CD1c-positive myeloid dendritic cell (primary cell): ENCODE measurements around the gene CCDC57.

Experiments
- DNase-seq: peaks from one replicate; pipeline ENCODE4 v3.0.0-alpha.2; 2016; ENCODE audit errors: extremely low spot score

The CCDC57 gene

DNA sequence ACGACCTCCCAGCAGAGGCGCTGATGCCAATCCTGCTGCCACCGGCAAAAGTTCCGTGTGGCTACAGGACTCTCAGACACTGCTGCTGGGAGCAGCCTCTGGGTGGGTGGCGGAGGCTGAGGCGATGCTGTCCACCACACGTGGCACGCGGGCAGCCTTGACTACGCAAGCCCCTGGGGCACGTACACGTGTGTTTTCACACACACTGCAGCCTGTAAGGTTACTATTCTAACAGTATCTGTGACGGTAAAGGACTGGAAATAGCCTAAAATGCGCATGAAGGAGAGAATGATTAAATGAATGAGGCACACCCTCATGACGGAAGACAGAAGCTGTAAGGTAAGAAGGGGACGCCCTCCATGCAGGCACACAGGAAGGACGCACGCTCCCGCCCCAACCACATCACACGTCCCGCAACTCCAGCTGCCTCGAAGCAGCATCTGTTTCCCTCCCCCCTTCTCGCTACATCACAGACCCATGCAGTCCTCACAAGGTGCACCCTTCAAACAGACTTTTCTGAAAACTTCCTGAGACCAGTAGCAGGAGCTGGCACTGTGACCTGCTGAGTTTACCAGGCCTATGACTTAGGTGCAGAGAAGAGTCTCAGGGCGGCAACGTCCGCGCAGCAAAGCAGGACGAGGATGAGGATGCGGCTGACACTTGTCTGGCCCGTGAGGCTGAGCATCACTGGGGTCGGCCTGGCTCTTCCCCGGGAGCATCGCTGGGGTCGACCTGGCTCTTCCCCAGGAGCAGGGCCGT lies 85.9 kb downstream of the CCDC57 start:
- peak; percentile 31 for DNase-seq

DNA sequence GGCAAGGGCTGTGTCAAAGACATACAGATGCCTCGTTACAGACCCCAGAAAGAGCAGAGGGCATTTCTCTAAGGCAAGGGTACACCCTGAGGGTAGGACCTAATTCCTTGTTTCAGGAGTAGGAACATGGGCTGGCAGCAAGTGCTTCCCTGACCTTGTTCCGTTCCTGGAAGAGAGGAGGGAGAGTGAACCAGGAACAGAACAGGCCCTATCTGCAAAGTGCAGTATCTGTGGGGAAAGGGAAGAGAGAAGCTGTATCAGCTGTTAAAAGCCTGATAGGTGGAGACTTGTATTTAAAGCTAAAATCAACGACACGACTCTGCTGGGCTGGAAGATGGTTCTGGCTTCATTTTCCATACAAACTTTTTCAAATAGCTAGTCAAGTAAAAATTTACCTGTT lies 88.5 kb downstream of the CCDC57 start:
- no peak for DNase-seq

DNA sequence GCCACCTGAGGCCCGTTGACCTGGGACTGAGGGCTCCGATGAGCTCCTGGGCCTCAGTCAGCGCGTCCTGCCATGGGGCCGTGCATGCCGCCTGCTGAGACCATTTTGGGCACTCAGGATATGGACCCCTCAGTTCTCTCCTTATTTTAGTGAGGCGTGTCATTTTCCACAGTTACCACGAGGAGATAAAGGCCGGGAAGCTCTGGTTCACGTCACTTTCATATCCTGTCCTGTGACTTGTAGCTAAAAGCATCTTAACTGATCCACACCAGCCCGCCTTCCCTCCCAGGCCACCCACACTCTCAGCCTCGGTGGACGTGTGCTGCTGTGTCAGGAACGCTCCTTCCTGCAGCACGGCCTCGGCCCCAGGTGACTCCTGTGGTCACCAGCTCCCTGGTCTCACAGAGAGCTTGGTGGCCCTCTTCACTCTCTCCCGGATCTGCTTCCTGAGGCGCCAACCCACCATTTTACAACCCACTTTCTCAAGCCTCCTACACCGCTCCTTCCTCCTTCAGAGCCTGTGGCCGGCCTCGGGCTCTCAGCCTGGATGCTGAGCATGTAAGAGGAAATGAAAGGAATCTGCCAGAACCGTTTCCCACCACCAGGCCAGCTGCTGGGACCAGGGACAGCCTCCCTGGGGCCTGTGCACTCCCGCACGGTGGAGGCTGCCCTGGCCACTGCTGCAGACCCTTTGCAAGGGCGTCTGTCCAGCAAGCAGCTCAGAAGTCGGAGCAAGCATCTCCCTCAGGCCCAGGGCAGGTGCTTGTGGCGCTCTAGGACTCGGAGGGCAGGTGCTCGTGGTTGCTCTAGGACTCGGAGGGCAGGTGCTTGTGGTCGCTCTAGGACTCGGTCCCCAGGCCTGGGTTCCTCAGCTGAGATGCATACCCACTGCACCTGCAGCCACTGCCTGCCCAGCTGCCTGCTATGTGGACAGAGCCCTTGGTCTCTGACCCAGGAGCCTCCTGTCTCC lies 90.7 kb downstream of the CCDC57 start:
- DNase-seq: peak; percentile 53

DNA sequence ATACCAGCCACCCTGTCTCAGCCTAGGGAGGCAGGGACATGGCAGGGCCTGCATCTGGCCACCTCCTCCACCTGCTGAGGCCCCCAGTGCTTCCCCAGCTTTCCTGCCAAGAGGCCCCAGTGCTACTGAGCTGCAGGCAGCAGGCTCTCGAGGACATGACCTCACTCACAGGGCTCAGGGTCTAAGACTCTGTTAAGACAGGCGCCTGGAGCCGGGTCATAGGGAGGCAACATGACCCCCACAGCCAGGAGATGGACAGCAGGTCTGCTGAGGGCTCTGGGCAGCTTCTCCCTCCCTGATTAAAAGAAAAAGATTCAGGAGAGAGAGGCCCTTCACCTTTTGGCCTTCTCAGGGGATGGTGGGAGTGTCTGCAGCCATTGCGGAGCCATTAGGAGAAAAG lies 91.4 kb downstream of the CCDC57 start:
- no peak for DNase-seq

DNA sequence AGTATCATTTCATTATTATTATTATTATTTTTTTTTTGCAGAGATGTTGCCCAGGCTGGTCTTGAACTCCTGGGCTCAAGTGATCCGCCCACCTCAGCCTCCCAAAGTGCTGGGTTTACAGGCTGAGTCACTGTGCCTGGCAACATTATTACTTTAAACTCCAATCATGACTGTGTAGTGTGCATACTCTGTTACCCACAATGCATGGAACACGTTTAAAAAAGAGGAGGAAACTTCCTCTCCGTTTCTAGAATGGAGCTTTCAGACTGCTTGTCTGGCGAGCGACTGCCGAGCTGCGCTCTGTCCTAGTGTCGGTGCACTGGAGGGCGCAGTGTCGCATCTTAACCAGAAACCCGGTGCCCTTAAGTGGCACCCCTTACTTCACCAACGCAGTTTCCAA lies 92.5 kb downstream of the CCDC57 start:
- DNase-seq: peak; percentile 23

DNA sequence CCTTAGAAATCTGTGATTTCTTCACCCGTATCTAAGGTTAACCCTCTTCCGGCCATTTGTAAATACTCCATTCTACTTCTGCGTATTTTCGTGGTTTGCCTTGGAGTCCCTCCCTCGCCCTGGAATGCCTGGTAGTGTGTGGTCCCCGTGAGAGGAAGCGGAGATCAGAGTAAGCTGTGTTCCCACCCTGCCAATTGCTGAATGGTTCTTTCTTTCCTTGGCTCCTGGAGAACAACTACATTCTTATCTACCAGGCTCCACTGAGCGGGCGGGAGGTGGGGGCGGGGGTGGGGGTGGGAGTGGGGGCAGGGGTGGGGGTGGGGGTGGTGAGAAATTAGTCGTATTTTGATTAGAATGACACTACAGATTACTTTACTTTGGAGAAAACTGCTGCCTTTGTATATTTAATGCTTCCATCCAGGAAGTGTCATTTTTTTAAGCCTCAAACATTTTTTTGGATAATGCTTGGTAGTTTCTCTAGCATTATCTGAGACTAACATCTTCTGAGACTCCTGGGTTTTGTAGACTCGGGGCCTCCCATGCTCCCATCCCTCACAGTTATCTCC lies 93.7 kb downstream of the CCDC57 start:
- no peak for DNase-seq

DNA sequence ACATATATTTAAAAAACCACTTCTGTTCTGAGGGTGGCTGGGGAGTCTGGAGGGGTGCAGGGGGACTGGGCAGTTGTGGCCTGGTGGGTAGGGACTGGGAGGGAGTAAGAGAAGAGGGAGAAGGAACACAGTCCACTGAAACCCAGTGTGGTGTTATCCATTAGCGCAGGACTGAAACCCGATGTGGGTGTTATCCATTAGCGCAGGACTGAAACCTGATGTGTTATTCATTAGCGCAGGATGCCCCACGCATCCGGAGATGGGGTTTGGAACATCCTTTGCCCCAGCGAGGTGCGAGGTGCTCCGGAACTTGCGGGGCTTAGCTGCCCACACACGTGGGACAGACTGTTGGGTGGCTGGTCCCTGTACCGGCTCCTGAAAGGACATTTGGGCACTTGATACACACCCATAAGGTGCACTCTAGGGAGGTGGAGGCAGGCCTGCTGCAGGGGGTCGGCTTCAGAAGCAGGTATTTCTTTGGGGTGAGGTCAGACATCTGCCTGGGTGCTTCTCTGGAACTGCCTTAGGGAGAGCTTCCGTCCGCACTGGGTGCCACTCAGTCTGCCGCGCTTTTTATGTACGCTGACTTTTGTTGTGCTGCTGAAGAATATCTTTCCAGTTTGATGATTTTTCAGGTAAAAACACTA lies 94.4 kb downstream of the CCDC57 start:
- no peak for DNase-seq

DNA sequence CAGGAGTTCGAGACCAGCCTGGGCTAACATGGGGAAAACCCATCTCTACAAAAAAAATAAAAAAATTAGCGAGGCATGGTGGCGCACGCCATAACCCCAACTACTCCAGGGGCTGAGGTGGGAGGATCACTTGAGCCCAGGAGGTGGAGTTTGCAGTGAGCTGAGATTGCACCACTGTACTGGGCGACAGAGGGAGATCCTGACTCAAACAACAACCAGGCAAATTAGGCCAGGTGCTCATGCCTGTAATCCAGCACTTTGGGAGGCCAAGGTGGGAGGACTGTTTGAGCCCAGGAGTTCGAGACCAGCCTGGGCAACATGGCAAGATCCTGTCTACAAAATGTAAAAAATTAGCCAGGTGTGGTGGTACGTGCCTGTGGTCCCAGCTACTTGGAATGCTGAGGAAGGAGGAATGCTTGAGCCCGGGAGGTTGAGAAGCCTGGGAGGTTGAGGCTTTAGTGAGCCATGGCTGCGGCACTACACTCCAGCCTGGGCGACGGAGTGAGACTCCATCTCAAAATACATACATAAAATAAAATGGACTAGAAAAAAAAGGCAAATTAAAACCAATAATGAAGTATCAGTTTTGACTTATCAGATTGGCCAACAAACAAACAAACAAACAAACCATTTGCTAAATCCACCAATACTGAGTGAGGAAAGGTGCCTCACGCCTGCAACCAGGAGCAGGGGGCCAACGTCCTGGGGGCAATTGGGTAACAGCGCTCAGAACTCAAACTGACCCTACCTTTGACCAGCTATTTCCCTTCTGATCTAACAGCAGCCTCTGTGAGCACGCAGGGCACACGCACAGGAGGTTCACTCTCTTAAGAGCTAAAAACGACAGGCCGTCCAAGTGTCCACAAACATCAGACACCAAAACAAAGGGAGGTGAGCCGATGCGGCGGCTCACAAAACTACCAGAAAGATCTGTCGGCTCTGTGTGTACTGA lies 95.2 kb downstream of the CCDC57 start:
- DNase-seq: no peak

DNA sequence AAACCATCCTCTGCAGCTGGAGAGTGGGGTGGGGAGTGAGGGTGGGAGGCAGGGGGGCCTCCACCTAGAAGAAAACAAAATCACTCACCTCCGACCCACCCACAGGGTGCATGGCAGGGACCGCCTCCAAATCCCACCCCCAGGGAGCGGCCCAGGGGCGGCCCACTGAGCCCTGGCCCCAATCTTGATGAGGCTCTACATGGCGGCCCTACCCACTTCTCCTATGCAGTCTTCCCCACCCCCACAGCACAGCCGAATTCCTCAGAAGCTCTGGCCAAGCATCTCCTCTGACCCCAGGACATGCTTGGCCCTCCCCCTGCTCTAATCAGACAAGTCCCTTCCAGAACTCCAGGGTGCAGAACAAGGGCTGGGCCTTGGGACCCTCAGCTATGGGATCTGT lies 96.4 kb downstream of the CCDC57 start:
- DNase-seq: no peak

DNA sequence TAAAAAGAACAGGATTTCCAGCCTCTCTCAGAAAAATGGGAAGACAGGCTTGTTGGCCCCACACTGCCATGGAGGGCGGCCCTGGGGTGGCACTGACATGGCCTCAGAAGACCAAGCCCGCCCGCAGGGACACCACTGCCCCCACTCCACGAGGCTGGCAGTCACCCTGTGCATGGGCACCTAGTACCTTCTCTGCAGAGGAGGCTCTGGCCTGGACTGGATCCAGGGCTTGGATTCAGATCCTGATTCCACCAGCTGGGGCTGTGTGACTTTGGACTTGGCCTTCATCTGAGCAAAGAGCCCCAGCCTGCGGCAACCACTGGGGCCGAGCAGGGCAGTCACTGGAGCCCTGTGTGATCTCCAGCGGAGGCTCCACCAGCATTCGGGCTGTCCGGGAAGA lies 97.8 kb downstream of the CCDC57 start:
- no peak for DNase-seq

DNA sequence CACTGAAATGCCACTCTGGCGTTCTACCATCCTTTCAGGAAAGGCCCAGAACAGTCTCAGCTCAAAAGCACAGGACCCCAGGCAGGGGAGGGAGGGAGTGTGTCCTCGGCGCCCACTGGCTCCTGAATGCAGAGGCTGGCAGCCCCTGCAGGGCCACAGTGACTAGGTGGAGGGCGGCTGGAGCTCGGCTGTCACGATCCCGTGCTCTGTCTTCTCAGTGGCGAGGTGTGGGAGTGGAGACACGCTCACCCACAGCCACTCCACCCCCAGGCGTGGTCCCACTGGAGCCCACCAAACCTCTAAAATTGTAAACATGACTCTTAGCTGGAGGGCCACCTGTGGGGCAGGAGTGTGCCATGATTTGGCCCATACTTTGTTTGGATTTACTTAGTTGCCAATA lies 98.2 kb downstream of the CCDC57 start:
- no peak for DNase-seq

DNA sequence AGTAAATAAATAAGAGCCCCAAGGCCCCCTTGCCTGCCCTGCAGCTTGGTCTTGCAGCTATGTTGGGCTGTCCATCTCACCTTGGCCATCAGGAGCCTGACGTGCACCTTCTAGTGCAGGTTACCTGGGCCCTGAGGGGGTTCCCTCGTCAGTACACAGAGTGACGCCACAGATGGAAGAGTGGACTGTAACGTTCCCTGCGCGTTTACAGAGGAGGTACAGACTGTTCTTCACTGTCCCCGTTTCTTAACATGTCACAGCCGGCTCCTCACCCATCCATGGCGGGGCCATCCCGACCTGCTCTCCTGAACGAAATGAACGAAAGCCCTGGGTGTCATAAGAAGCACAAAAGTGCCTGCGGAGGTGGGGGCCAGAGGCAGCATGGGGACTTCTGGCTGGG lies 98.7 kb downstream of the CCDC57 start:
- DNase-seq: no peak

DNA sequence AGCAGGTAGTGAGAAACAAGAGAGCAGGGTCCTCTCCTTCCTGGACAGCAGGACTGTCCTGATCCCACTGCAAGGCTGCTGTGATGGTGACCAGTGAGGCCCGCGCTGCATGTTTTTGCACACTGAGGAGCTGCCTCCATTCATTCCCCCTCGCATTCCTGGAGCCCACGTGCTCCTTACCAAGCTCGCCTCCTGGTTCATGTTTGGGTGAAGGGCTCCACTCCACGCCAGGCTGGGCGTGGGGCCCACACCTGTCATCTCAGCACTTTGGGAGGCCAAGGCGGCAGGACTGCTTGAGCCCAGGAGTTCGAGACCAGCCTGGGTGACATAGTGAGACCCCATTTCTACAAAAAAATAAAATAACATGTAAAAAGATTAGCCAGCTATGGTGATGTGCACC lies 99.2 kb downstream of the CCDC57 start:
- no peak for DNase-seq

DNA sequence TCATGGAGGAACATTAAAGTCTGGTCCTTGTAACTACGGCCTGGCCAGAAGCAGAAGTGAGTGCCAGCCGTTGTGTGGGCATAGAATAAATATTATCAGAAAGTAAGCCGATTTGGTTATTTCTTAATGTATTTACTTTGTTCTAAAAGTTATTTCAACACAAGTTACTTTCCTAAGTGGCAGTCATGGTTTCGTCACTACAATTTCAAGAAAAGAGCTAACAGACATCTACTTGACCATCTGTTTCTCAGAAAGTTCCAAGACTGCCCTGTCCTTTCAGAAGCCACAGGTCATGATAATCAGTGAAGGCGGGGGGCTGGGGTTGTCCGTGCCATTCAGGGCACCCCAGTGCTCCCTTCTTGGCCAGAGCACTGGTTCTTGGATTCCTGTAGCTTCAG lies 99.7 kb downstream of the CCDC57 start:
- no peak for DNase-seq

DNA sequence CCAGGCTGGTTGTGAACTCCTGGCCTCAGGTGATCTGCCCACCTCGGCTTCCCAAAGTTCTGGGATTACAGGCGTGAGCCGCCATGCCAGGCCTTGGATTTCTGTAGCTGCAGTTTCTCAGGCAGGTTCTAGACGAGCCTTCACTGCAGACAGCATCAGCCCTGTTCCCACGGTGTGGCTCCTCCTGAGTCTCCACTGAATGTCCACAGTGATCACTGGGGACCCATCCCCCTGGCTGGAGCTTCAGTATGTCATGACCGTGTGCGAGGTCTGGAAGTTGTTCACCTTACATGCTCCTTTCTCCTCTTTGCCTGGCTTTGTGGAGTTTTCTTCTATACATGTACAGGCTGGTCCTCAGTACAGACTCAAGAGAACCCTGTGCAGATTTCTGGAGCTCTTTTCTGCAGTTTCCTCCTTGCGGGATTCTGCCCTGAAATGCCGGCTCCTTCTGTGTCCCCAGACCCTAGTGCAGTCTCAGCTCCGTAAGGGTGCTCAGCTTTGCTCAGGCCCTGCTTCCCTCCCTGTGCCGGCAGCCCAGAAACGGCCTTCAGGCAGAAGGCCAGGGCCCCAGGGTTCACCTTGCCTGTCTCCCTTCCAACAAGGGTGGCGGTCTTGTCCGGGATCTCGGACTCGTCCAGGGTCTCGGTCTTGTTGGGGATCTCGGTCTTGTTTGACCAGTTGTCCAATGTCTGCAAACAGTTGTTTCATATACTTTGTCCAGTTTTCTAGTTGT lies 100.3 kb downstream of the CCDC57 start:
- DNase-seq: no peak

DNA sequence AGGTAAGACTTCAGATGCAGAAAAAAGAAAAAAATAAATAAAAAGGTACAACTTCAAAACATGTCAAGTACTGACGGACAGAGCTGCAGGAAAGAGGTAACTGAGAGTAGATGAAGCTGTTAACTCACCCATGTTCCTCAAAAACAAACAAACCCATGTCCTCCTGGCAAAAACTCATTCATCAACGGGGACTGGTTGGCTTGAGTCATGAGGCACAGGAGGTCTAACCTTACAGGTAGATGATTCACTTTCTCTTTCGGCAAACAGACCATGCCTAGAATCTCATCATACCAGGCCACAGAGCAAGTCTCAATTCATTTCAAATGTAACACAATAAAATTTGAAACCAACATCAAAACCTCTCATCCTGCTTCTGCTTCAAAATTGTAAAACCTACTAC lies 102.3 kb downstream of the CCDC57 start:
- DNase-seq: no peak

DNA sequence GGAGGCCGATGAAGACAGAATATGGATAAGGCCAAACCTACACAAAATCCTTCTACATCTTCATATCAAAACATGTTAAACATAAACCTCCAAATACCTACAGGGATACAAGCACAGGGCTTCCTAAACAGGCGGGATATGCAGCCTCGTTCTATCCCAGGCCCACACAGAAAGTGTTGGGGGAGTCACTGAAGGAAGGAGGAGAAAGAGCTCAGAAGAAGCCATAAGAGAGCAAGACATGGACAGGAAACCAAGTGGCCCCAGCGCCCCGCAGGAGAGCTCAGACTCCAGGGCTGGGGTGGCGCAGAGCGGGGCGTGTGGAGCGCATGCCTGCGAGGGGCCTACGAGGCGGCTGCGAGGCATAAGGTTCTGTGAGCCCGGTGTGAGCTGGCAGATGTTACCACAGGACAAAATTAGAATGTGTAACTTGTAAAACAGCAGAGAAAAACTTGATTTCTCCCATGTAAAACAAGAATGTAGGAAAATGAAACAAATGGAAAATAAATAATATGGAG lies 103.6 kb downstream of the CCDC57 start:
- no peak for DNase-seq

DNA sequence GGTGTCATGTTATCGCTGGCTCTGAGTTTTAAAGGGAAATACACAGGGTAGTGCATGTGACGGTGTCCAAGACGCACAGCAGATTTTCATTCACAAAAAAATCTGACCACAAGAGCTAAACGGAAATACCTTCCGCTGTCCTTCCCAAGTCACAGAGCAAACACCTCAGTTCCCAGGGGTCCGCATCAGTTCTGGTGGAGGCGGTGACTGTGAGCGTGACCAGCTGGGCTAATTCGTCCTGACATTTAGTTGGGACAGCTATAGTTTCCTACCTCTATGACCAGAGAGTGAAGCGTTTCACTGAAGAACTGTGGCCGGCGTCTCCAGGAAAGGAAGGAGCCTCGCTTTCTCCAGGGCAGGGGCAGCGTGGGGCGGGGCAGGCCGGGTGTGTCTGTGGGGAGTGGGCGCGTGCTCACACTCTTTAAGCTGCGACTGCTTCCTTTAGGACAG lies 104.1 kb downstream of the CCDC57 start:
- no peak for DNase-seq

DNA sequence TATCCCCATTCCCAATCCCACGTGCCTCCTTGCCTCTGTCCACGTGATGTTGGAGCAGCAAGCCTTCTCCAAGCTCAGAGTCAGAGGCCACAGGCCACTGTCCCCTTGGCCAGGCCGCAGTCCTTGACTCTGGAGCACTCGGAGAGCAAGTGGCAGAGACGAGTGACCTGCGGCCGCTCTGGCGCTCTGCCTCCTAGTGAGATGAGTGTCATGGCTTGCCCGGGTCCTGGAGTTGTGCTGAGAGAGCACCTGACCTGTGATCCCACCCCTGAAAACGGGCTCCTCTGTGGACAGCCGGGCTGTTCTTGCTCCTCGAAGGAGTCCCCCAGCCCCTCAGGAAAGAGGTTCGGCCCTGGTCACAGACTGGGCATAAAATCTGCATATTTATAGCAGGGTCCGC lies 104.6 kb downstream of the CCDC57 start:
- DNase-seq: no peak

DNA sequence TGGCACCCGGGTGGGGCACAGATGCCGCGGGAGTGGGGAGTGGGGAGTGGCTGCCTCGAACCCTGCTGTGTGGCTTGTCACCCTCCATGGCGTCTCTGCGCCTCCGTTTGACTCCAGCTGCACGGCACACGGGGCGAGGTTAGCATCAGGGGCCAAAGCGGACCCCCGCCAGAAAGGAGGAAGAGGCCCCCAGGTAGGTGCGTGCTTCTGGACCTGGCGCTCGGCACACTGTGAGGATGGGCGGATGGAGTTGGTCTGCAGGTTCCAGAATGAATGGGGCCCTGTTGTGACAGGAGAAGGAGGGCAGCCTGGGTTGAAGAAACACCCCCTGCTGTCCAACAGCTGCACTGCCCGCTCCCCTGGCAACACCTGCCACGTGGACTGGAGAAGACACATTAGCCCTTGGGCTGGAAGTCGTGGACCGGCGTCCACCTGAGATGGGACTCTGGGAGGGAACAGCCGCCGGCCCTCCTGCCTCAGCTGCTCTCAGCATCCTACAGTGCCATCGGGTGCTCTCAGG lies 105.2 kb downstream of the CCDC57 start:
- DNase-seq: no peak
